HepG2 (cell line): ENCODE measurements around the gene NT5C1B. TPM values are rescaled to one million over a fixed set of nuclear protein-coding genes. Genes with fewer than 3 reads are reported as not detected.
A peak's percentile ranks its signal among the peaks of the same experiment; 100 is the strongest.

ENCODE experiments used
- CBX1 ChIP-seq: IDR thresholded peaks from one replicate; pipeline ENCODE4 v1.6.1; 2016; ENCODE audit warnings: antibody characterized with exemption, low read depth
- IKZF4 ChIP-seq: sonication (generic); formaldehyde crosslinking; IDR thresholded peaks from 2 replicates; pipeline ENCODE4 v1.5.1; 2020; ENCODE audit warnings: borderline replicate concordance, mild to moderate bottlenecking, low read depth, missing genetic modification reagents; ENCODE audit errors: not compliant biosample characterization
- MBNL3 ChIP-seq: fragments of 250-450 bp; sonication (Bioruptor Pico); conservative IDR thresholded peaks from 2 replicates; pipeline ENCODE4 v1.8.0; 2022; ENCODE audit warnings: mild to moderate bottlenecking, inconsistent platforms
- SAP130 ChIP-seq: IDR thresholded peaks from 2 replicates; pipeline ENCODE4 v1.6.1; 2016; ENCODE audit warnings: low read depth
- TMF1 ChIP-seq: sonication (generic); formaldehyde crosslinking; IDR thresholded peaks from 2 replicates; pipeline ENCODE4 v1.8.1; 2022; ENCODE audit warnings: low read depth, missing genetic modification reagents
- ZIK1 ChIP-seq: sonication (generic); formaldehyde crosslinking; IDR thresholded peaks from 2 replicates; pipeline ENCODE4 v1.5.0; 2020; ENCODE audit warnings: mild to moderate bottlenecking, low read depth, missing genetic modification reagents, borderline replicate concordance
- ZNF253 ChIP-seq: sonication (generic); formaldehyde crosslinking; IDR thresholded peaks from 2 replicates; pipeline ENCODE4 v1.8.0; 2022; ENCODE audit warnings: mild to moderate bottlenecking, missing genetic modification reagents, borderline replicate concordance
- polyA plus RNA-seq, 8 experiments: library from polyadenylated mRNA; depleted of rRNA in 3 of 8; stranded (reverse) in 7 of 8; unstranded in 1 of 8; fragments of >200 nt; fragmentation: Illumina TruSeq in 4 of 8; extraction: Trizol in 4 of 8; gene quantifications; 2 replicates each; pipeline versions ENCODE4 v1.2.1 to v1.2.3, GENCODE V29; 2011 to 2016; ENCODE audit warnings: low read depth in 4 of 8, missing spikeins in 1 of 8, mixed read lengths in 1 of 8; ENCODE audit not compliant: insufficient read depth in 1 of 8
- total RNA-seq, 5 experiments: library from RNA; depleted of rRNA; stranded (reverse); fragments of >200 nt; fragmentation: Illumina TruSeq; extraction: Trizol; gene quantifications; 2 replicates each; pipeline ENCODE4 v1.2.3, GENCODE V29; 2016; ENCODE audit warnings: low read depth in 1 of 5
- TF ChIP-seq, protein P1 (sequence below): sonication (generic); formaldehyde crosslinking; IDR thresholded peaks from 2 replicates; pipeline ENCODE4 v1.4.0; 2020; ENCODE audit warnings: mild to moderate bottlenecking, missing genetic modification reagents
- TF ChIP-seq, protein P2 (sequence below), 2 experiments: fragments of 450-650 bp in 1 of 2; sonication (generic) in 1 of 2; formaldehyde crosslinking in 1 of 2; IDR thresholded peaks; 2 replicates each; pipeline versions ENCODE4 v1.6.1 to v1.8.0; 2016 to 2022; ENCODE audit warnings: antibody characterized with exemption in 1 of 2, mild to moderate bottlenecking in 1 of 2, missing genetic modification reagents in 1 of 2
- TF ChIP-seq, protein P3 (sequence below): sonication (generic); formaldehyde crosslinking; IDR thresholded peaks from 2 replicates; pipeline ENCODE4 v1.4.0; 2020; ENCODE audit warnings: missing genetic modification reagents; ENCODE audit errors: not compliant biosample characterization

Gene NT5C1B
- total and polyA plus RNA-seq, 2 of the 13 experiments (the other 11 are each of a cell fraction or from before 2014, with no cell fraction given): not detected

DNA sequence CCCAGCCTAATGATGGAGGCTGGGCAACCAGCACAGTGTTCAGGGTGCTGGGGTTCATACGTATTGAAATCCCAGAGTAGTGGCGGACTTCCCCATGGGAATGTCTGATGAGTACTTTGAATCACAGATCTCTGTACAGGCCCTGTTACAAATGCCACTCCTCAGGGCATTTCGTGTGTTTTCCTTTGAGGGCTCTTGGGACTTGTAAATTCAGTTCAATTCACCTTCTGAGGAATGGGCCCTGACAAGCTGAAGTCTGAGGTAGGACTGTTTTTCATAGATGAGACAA lies 28.6 kb downstream of the NT5C1B start (continued):
- TF ChIP-seq, protein P1, sequence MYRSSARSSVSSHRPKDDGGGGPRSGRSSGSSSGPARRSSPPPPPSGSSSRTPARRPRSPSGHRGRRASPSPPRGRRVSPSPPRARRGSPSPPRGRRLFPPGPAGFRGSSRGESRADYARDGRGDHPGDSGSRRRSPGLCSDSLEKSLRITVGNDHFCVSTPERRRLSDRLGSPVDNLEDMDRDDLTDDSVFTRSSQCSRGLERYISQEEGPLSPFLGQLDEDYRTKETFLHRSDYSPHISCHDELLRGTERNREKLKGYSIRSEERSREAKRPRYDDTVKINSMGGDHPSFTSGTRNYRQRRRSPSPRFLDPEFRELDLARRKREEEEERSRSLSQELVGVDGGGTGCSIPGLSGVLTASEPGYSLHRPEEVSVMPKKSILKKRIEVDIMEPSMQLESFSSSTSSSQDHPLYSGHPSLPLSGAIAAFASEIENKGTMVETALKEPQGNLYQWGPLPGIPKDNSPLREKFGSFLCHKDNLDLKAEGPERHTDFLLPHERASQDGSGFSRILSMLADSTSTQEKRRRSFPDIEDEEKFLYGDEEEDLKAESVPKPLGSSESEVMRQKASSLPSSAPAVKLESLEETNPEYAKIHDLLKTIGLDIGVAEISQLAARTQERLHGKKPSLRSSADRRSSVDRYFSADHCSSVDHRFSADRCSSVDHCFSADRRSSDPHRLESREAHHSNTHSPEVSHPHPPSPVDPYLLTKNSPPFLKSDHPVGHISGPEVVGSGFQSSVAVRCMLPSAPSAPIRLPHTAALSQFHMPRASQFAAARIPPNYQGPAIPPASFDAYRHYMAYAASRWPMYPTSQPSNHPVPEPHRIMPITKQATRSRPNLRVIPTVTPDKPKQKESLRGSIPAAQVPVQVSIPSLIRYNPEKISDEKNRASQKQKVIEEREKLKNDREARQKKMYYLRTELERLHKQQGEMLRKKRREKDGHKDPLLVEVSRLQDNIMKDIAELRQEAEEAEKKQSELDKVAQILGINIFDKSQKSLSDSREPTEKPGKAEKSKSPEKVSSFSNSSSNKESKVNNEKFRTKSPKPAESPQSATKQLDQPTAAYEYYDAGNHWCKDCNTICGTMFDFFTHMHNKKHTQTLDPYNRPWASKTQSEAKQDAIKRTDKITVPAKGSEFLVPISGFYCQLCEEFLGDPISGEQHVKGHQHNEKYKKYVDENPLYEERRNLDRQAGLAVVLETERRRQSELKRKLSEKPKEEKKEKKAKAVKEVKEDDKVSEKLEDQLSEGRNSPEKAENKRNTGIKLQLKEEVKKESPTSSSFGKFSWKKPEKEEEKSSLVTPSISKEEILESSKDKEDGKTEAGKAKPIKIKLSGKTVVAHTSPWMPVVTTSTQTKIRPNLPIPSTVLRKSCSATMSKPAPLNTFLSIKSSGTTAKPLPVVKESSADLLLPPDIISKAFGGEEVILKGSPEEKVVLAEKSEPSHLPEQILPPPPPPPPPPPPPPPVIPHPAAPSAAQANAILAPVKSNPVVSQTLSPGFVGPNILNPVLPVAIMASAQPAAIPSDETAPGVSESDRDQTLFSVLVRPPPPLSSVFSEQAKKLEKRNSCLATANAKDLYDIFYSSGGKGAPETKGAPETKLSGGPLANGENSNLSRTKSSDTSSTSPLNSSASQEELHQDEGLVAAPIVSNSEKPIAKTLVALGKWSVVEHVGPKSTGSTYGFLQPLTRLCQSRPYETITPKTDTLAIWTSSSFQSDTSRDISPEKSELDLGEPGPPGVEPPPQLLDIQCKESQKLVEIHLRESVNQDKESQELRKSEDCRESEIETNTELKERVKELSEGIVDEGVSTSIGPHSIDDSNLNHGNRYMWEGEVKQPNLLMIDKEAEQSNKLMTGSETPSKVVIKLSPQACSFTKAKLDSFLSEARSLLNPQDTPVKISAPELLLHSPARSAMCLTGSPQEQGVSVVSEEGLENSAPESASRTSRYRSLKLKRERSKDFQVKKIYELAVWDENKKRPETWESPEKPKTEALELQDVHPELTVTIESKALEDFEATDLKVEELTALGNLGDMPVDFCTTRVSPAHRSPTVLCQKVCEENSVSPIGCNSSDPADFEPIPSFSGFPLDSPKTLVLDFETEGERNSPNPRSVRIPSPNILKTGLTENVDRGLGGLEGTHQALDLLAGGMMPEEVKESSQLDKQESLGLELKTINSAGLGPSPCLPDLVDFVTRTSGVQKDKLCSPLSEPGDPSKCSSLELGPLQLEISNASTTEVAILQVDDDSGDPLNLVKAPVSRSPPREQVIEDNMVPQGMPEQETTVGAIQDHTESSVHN: no peak
- TF ChIP-seq ZIK1 (CRISPR knock-in tag) (no peak), IKZF4 (CRISPR knock-in tag) (no peak), CBX1 (no peak), SAP130 (CRISPR knock-in tag) (peak; percentile 19; the same call in 1 of the 2 replicates), MBNL3 (CRISPR knock-in tag) (no peak), ZNF253 (no peak), TMF1 (CRISPR knock-in tag) (no peak)
- TF ChIP-seq, protein P2, sequence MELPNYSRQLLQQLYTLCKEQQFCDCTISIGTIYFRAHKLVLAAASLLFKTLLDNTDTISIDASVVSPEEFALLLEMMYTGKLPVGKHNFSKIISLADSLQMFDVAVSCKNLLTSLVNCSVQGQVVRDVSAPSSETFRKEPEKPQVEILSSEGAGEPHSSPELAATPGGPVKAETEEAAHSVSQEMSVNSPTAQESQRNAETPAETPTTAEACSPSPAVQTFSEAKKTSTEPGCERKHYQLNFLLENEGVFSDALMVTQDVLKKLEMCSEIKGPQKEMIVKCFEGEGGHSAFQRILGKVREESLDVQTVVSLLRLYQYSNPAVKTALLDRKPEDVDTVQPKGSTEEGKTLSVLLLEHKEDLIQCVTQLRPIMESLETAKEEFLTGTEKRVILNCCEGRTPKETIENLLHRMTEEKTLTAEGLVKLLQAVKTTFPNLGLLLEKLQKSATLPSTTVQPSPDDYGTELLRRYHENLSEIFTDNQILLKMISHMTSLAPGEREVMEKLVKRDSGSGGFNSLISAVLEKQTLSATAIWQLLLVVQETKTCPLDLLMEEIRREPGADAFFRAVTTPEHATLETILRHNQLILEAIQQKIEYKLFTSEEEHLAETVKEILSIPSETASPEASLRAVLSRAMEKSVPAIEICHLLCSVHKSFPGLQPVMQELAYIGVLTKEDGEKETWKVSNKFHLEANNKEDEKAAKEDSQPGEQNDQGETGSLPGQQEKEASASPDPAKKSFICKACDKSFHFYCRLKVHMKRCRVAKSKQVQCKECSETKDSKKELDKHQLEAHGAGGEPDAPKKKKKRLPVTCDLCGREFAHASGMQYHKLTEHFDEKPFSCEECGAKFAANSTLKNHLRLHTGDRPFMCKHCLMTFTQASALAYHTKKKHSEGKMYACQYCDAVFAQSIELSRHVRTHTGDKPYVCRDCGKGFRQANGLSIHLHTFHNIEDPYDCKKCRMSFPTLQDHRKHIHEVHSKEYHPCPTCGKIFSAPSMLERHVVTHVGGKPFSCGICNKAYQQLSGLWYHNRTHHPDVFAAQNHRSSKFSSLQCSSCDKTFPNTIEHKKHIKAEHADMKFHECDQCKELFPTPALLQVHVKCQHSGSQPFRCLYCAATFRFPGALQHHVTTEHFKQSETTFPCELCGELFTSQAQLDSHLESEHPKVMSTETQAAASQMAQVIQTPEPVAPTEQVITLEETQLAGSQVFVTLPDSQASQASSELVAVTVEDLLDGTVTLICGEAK (IDR thresholded peaks at IDR 0.05): no peak
- TF ChIP-seq, protein P2 (CRISPR knock-in tag; IDR thresholded peaks at IDR 0.05): no peak
- TF ChIP-seq, protein P3, sequence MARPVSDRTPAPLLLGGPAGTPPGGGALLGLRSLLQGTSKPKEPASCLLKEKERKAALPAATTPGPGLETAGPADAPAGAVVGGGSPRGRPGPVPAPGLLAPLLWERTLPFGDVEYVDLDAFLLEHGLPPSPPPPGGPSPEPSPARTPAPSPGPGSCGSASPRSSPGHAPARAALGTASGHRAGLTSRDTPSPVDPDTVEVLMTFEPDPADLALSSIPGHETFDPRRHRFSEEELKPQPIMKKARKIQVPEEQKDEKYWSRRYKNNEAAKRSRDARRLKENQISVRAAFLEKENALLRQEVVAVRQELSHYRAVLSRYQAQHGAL (CRISPR knock-in tag): no peak
